Kidney (tissue), 14 donors: ENCODE measurements around the gene PDE1A. TPM values are rescaled to one million over a fixed set of nuclear protein-coding genes. Genes with fewer than 3 reads are reported as not detected.

ENCODE experiments used
- DNase-seq, 5 donors: peaks; one replicate each; pipeline ENCODE4 v3.0.0-alpha.2; 2013 to 2020
- FAIRE-seq: peaks from 2 replicates; lab custom pipeline; 2012; peaks lifted over from hg19 to GRCh38; lab: Jason Lieb, UNC
- H3K27ac ChIP-seq, 2 donors: one replicate each; pipeline ENCODE4 v1.7.0; 2013; ENCODE audit warnings: low read depth in 2 of 2, low read length in 2 of 2, inconsistent platforms in 1 of 2
- H3K27me3 ChIP-seq: one replicate; pipeline ENCODE4 v1.7.1; 2013; ENCODE audit warnings: low read length, inconsistent platforms; ENCODE audit not compliant: control insufficient read depth, insufficient read depth
- H3K36me3 ChIP-seq, 3 donors: one replicate each; pipeline versions ENCODE4 v1.7.0 to v1.7.1; 2013; ENCODE audit warnings: low read length in 3 of 3, control low read depth in 1 of 3, inconsistent platforms in 1 of 3; ENCODE audit not compliant: insufficient read depth in 3 of 3, control insufficient read depth in 2 of 3
- H3K4me1 ChIP-seq, 3 donors: one replicate each; pipeline versions ENCODE4 v1.7.0 to v1.7.1; 2013; ENCODE audit warnings: low read length in 3 of 3, inconsistent platforms in 1 of 3, low read depth in 1 of 3; ENCODE audit not compliant: control insufficient read depth in 2 of 3, insufficient read depth in 2 of 3
- H3K4me3 ChIP-seq, 3 donors: one replicate each; pipeline versions ENCODE4 v1.7.0 to v1.8.1; 2013; ENCODE audit warnings: low read length in 3 of 3, control low read depth in 1 of 3, inconsistent platforms in 1 of 3
- H3K9ac ChIP-seq, 3 donors: one replicate each; pipeline versions ENCODE4 v1.7.0 to v1.7.1; 2013; ENCODE audit warnings: low read length in 3 of 3, control low read depth in 1 of 3, inconsistent platforms in 1 of 3
- H3K9me3 ChIP-seq, 3 donors: one replicate each; pipeline versions ENCODE4 v1.7.0 to v1.7.1; 2013; ENCODE audit warnings: low read length in 3 of 3, control low read depth in 1 of 3, inconsistent platforms in 1 of 3; ENCODE audit not compliant: control insufficient read depth in 2 of 3, insufficient read depth in 1 of 3
- intact Hi-C: fragments of 100-400 bp; cut with DNase I; formaldehyde crosslinking; loops from one replicate; pipeline ENCODE4 v1.11.1; 2022
- polyA plus RNA-seq: library from polyadenylated mRNA; stranded (reverse); fragments of 350-450 nt; fragmentation: Illumina TruSeq; extraction: RNeasy Lipid Tissue Mini Kit (QIAGEN cat#74804); gene quantifications from one replicate; pipeline ENCODE4 v1.2.3, GENCODE V29; 2014; ENCODE audit warnings: low read depth, low replicate concordance; ENCODE audit not compliant: insufficient read depth
- total RNA-seq: library from RNA; stranded (reverse); fragmentation: NEBNext Ultra II Directional; extraction: Animal tissue kit (Norgen Biotek cat#: 25700); gene quantifications from one replicate; pipeline ENCODE4 v1.2.1, GENCODE V29; 2021
- TF ChIP-seq, protein P1 (sequence below): IDR thresholded peaks from 3 replicates; pipeline ENCODE4 v1.5.1; 2012; ENCODE audit warnings: mild to moderate bottlenecking, moderate library complexity, borderline replicate concordance; ENCODE audit not compliant: insufficient read depth; ENCODE audit errors: extremely low read depth
- donor health status: control.
- donor health status: control.
- donor health status: control.
- donor health status: control.
- donor health status: control.
- donor health status: DM: yes; HTN: yes; CAD: no.
- donor health status: Normal renal cell carcinoma (clear cell type).

The PDE1A gene
- total and polyA plus RNA-seq, 2 donors from 2014 or later: 40.4 to 70.5 TPM

GRCh38 chr2:182170341-182170740, 256.5 kb downstream of the PDE1A start:
- no peak for FAIRE-seq
- Histone ChIP-seq H3K9me3 (no peaks in the 10 kb centered on the region), H3K27me3 (no peaks in the 10 kb centered on the region), H3K36me3 (no peaks in the 10 kb centered on the region), H3K27ac (no peak overlapping the region), H3K9ac (no peak overlapping the region), H3K4me1 (no peaks in the 10 kb centered on the region), H3K4me3 (no peak overlapping the region)
- DNase-seq: no peak
- TF ChIP-seq, protein P1, sequence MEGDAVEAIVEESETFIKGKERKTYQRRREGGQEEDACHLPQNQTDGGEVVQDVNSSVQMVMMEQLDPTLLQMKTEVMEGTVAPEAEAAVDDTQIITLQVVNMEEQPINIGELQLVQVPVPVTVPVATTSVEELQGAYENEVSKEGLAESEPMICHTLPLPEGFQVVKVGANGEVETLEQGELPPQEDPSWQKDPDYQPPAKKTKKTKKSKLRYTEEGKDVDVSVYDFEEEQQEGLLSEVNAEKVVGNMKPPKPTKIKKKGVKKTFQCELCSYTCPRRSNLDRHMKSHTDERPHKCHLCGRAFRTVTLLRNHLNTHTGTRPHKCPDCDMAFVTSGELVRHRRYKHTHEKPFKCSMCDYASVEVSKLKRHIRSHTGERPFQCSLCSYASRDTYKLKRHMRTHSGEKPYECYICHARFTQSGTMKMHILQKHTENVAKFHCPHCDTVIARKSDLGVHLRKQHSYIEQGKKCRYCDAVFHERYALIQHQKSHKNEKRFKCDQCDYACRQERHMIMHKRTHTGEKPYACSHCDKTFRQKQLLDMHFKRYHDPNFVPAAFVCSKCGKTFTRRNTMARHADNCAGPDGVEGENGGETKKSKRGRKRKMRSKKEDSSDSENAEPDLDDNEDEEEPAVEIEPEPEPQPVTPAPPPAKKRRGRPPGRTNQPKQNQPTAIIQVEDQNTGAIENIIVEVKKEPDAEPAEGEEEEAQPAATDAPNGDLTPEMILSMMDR: no peak
- intact Hi-C loops: no loop called here

- H3K4me1 ChIP-seq: no peaks in the 10 kb centered on the region
- intact Hi-C loops: no loop called here
- no peaks in the 10 kb centered on the region for H3K27me3 ChIP-seq
- no peaks in the 10 kb centered on the region for H3K36me3 ChIP-seq
- no peaks in the 10 kb centered on the region for H3K9me3 ChIP-seq
- DNase-seq (no peak), FAIRE-seq (no peak)
- TF ChIP-seq, protein P1: no peak
- H3K27ac ChIP-seq: no peak overlapping the region
- no peak overlapping the region for H3K4me3 ChIP-seq
- H3K9ac ChIP-seq: no peak overlapping the region
Measured at GRCh38 chr2:182167882-182168281, 259.0 kb downstream of the PDE1A start.

DNA sequence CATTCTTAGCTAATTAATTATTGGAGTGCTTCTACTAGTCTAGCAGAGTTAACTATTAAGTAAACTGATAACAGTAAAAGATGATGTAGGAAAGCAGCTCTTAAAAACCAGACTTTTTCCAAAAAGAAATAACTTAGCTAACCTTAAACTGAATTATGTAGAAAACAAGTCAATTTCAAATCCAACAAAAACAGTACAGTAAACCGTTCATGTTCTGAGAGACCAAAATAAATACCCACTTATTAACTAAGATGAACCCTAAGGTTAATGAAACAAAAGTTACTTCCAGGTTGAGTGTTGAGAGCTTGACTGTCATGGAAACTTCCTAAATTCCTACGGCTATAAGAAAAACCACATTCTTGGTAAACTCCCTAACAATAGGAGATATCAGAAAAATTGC, 260.0 kb downstream of the PDE1A start:
- TF ChIP-seq, protein P1: no peak
- FAIRE-seq (no peak), DNase-seq (peak in 2 of 5 donors; percentile 49 to 76)
- H3K36me3 ChIP-seq: no peaks in the 10 kb centered on the region
- no peaks in the 10 kb centered on the region for H3K27me3 ChIP-seq
- H3K4me1 ChIP-seq: no peaks in the 10 kb centered on the region
- no peak overlapping the region for H3K9ac ChIP-seq
- H3K9me3 ChIP-seq: no peaks in the 10 kb centered on the region
- intact Hi-C loops: no loop called here
- H3K27ac ChIP-seq: no peak overlapping the region
- no peak overlapping the region for H3K4me3 ChIP-seq

GRCh38 chr2:182166406-182166805, 260.4 kb downstream of the PDE1A start:
- no peak overlapping the region for H3K9ac ChIP-seq
- no peaks in the 10 kb centered on the region for H3K4me1 ChIP-seq
- intact Hi-C loops: no loop called here
- no peaks in the 10 kb centered on the region for H3K36me3 ChIP-seq
- H3K27me3 ChIP-seq: no peaks in the 10 kb centered on the region
- no peak overlapping the region for H3K27ac ChIP-seq
- FAIRE-seq (no peak), DNase-seq (peak in 3 of 5 donors; percentile 15 to 73 (median 46))
- TF ChIP-seq, protein P1: no peak
- H3K4me3 ChIP-seq: no peak overlapping the region
- no peaks in the 10 kb centered on the region for H3K9me3 ChIP-seq
